HG03097 (cell line): ENCODE measurements around the gene ACTRT2.

Experiments
- ATAC-seq: cut with Tn5 transposase; IDR thresholded peaks from one replicate; pipeline ENCODE4 v1.9.1; 2021; ENCODE audit not compliant: unreplicated experiment, low FRiP score

The ACTRT2 gene

GRCh38 chr1:2983319-2983705 is 38.0 kb upstream of the ACTRT2 start:
- ATAC-seq = no peak

GRCh38 chr1:2983706-2984398 is 37.4 kb upstream of the ACTRT2 start:
- ATAC-seq = no peak

GRCh38 chr1:2984399-2985061 is 36.7 kb upstream of the ACTRT2 start:
- no peak for ATAC-seq

GRCh38 chr1:2985067-2985561 is 36.2 kb upstream of the ACTRT2 start:
- ATAC-seq = no peak

GRCh38 chr1:2985694-2986548 is 35.3 kb upstream of the ACTRT2 start:
- ATAC-seq = no peak

GRCh38 chr1:2986549-2987305 is 34.5 kb upstream of the ACTRT2 start:
- ATAC-seq = no peak

GRCh38 chr1:2987773-2988172 is 33.5 kb upstream of the ACTRT2 start:
- ATAC-seq = no peak

- no peak for ATAC-seq
Measured at GRCh38 chr1:2988256-2988655, 33.0 kb upstream of the ACTRT2 start.

GRCh38 chr1:2989185-2989584 is 32.1 kb upstream of the ACTRT2 start:
- no peak for ATAC-seq

- ATAC-seq = no peak
Measured at GRCh38 chr1:2989976-2990375, 31.3 kb upstream of the ACTRT2 start.

- ATAC-seq = no peak
Measured at GRCh38 chr1:2990376-2991115, 30.7 kb upstream of the ACTRT2 start.

- no peak for ATAC-seq
Measured at GRCh38 chr1:2991753-2992495, 29.3 kb upstream of the ACTRT2 start.

GRCh38 chr1:2998503-2999100 is 22.7 kb upstream of the ACTRT2 start:
- no peak for ATAC-seq

- ATAC-seq = no peak
Measured at GRCh38 chr1:2999138-2999537, 22.1 kb upstream of the ACTRT2 start.

GRCh38 chr1:2999571-2999970 is 21.7 kb upstream of the ACTRT2 start:
- no peak for ATAC-seq

GRCh38 chr1:3000214-3000613 is 21.1 kb upstream of the ACTRT2 start:
- ATAC-seq = no peak

GRCh38 chr1:3000671-3001470 is 20.4 kb upstream of the ACTRT2 start:
- no peak for ATAC-seq
